ENCODE measurements around the gene ADGRF5.
"Not testable (repeated sequence)": the region's sequence is repeated elsewhere in the genome, so short reads cannot be mapped to it uniquely, and the experiment has no call there.

ADGRF5 gene

DNA sequence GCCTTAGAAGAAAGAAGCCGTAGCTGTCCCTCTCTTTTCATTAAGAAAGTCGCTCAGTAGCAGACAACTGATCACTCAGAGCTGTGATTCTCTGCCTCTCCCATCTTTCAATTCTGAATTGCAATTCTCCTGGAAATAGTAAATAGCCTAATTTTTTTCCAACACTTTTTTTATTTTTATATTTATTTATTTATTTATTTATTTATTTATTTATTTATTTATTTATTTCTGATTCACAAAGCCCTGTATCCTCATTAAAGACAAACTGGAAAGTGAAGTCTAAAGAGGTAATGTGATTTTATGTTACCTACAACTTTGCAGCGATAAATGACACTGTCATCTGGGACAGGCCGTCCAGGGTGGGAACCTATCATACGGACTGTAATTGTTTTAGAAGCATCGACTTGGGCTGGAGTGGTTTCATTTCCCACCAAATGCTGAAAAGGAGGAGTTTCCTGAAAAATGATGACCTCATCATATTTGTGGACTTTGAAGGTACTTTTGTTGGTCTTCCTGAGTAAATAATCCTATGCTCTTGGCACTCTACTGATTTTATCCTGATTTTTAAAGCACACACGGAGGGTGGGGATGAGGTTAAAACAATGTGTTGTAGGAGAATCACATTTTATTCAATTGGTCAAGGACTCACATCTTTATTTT lies 87.4 kb downstream of the ADGRF5 start:
- DNase-seq (ENCODE audit: extremely low read depth in 1 of 2, low read depth in 1 of 2) = not testable (repeated sequence)

DNA sequence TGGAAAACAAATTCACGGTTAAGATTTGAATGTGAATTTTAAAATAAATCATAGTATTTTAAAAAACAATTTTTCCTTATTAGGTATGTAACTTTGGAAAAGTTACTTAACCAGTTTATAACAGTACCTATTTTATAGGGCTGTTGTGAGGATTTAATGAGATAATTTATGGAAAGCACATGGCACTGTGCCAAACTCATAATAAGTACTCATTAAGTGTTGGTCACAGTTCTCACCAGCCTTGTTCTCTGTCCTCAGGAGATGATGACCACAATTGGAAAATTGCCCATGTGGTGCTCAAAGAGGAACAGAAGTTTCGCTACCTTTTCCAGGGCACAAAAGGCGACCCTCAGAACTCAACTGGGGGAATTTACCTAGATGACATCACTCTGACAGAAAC lies 88.9 kb downstream of the ADGRF5 start:
- DNase-seq (ENCODE audit: extremely low read depth in 1 of 2, low read depth in 1 of 2) = no peak

DNA sequence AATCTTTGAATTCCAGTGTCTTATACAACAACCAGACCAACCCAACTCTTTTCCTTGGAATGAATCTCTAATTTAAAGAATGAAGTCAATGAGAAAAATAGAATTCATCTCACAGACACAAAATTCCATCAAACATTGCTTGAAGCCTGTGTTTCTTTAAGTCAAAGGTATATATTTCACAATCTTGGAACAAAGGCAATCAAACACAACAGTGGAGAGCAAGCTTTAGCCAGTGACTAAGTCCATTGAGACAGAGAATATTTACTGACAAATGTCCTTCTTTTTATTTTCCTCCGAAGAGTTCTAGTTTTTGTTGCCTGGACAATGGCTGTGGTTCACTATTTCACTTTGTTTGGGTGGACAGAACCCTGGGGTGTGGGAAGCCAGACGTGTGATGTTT lies 92.8 kb downstream of the ADGRF5 start:
- DNase-seq (ENCODE audit: extremely low read depth in 1 of 2, low read depth in 1 of 2) = no peak

DNA sequence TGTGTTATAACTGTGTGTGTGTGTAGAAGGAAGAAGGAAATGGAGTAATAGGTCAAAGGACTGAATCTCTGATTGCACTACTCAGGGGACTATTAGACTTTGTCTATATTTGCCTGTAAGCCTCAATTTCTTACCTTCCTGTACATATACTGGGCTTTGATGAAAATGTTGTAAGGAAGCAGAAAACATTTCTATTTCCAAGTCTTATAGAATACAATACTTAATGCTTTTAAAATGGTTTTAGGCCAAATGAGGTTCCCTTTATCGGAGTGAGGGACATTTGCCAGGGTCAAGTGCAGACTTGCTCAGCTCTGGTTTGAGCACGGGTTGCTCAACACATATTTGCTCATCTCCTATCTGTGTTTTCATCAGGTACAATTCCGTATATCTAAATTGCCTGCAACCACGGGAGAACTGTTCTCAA lies 100.3 kb downstream of the ADGRF5 start:
- DNase-seq (ENCODE audit: extremely low read depth in 1 of 2, low read depth in 1 of 2) = no peak

DNA sequence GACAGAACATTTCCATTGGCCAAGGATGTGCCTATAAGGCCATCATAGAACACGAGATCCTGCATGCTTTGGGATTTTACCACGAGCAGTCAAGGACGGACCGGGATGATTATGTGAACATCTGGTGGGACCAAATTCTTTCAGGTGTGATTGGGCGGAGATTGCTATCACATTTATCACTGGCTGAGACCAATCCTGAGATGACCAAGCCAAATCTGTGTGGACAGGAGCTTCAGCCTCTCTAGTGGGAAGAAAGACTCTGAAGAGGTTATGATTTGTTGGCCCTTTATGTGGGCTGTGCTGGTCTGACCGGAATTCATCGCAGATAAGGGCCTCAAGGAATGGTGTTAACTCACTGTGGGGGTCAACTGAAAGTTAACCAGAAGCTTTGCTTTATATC lies 102.2 kb downstream of the ADGRF5 start:
- no peak for DNase-seq (ENCODE audit: extremely low read depth in 1 of 2, low read depth in 1 of 2)

DNA sequence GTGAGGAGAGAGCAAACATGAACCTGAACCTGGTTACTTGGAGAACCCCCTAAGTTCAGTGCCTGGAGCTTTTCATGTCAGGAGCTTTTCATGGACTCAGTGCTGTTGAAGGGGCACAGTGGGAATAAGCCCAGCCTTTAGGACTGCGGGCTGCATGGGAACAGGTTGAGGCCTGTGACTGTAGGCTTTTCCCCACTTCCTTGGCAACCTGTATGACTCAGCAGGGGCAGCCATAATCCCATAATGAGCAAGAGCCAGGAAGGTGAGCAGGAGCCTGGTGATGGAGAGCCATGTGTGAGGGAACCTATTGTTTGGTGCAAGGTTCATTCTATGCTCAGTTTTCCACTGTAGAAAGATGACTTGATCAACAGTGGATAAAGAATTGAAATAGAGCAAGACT lies 105.1 kb downstream of the ADGRF5 start:
- DNase-seq (ENCODE audit: extremely low read depth in 1 of 2, low read depth in 1 of 2) = no peak

DNA sequence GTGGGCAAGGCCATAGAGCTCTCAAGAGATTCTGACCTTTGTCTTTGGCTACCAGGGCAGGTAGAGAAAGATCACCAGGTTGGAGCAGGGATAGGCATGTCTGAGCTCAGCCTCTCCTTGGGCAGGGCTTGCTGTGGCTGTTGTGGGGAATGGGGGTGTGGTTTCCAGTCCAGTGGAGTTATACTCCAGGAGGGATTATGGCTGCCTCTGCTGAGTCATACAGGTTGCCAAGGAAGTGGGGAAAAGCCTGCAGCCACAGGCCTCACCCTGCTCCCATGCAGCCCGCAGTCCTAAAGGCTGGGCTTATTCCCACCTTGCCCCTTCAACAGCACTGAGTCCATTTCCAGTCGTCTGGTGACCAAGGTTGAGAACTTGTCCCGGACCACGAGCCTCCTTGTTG lies 106.6 kb downstream of the ADGRF5 start:
- no peak for DNase-seq (ENCODE audit: extremely low read depth in 1 of 2, low read depth in 1 of 2)

DNA sequence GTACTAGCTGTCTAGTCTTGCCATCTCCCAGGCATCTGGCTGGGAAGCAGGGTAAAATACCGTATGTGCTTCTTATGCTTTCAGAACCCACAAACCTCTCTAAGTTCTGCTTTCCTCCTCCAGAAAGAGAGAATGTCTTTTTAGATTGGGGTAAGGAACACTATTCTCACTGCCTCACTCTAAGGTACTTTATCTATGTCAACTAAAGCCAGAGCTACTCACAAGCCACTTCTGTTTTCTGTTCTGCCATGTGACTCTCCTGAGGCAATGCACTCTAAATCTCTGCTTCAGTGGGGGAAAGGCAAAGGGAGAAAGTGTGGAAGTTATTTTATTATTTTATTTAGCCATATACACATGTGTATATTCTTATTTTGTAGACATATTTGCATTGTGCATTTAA lies 112.9 kb downstream of the ADGRF5 start:
- DNase-seq (ENCODE audit: extremely low read depth in 1 of 2, low read depth in 1 of 2) = no peak

Measured in activated CD8-positive, alpha-beta memory T cell treated with anti-CD3 and anti-CD28 coated beads for 1 hour (primary cell).